Measurements from ENCODE around the gene POU3F2.

DNA sequence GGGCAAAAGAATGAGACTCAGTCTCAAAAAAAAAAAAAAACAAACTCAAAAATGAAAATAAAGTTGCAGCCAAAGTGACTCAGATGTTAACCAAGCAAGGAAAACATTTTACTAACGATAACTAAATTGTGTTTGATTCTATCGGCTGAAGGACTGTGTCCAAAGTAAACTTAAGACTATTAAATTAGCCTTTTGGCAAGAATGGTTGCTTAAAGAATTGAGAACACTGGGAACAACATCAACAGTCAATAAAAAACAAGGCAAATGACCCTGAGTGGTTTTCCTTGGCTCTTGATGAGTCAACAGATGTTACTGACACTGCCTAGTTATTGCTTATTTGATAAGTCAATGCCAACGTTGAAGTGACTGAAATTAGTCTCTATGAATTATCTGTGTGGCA lies 36.7 kb downstream of the POU3F2 start:
- TF ChIP-seq HNRNPK (IDR thresholded peaks at IDR 0.05; ENCODE audit: low read depth, low read length, poor library complexity, severe bottlenecking) = no peak
- TF ChIP-seq FOXA1 (IDR thresholded peaks at IDR 0.05) = no peak
- TF ChIP-seq FOXA1 (CRISPR knock-in tag; IDR thresholded peaks at IDR 0.05) = no peak
